ENCODE data around the gene TBX18.

DNA sequence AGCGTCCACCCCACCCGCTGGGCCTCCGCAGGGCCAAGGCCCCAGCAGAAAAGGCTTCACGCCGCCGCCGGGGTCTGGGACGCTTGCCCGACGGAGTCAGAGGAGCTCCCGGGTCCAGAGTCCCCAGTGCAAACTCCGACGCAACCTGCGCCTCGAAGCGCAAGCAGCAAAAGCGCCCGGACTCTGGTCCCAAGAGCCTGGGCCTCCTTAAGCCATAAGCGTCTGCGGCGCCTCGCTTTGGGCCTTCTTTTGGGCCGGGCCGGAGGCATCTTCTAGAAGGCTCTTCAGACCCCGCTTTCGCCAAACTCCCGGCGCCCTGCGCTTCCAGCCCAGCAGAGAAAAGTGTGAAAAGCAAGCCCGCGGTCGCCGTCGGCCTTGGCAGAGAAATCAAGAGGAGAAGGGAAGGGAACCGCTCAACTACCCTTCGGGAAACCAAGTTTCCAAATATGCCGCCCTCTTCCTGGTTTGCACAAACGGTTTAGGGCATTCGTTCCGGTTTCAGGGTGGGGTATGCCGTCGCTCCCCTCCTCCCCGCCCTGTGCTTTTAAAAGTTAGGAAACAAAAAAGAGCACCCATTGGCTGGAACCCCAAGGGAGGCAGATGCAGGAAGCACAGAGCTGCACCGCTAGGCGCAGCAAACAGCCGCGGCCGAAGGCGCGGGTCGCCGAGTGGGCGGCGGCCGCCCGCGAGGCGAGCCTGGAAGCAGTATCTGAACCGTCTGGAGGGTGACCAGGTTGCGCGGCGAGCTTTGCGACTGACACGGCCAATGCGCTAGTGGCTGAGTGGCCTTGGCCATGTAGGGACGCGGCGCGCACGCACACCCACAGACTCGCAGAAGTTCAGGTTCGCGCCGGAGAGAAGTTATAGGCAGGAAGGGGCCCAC is 1.2 kb downstream of the TBX18 start:
- TF ChIP-seq, protein P1, sequence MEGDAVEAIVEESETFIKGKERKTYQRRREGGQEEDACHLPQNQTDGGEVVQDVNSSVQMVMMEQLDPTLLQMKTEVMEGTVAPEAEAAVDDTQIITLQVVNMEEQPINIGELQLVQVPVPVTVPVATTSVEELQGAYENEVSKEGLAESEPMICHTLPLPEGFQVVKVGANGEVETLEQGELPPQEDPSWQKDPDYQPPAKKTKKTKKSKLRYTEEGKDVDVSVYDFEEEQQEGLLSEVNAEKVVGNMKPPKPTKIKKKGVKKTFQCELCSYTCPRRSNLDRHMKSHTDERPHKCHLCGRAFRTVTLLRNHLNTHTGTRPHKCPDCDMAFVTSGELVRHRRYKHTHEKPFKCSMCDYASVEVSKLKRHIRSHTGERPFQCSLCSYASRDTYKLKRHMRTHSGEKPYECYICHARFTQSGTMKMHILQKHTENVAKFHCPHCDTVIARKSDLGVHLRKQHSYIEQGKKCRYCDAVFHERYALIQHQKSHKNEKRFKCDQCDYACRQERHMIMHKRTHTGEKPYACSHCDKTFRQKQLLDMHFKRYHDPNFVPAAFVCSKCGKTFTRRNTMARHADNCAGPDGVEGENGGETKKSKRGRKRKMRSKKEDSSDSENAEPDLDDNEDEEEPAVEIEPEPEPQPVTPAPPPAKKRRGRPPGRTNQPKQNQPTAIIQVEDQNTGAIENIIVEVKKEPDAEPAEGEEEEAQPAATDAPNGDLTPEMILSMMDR (conservative IDR thresholded peaks at IDR 0.05) = no peak
- TF ChIP-seq ZFX (IDR thresholded peaks at IDR 0.05) = no peak

All from C4-2B (cell line).